Measurements from ENCODE around the gene RPEL1. TPM values are rescaled to one million over a fixed set of nuclear protein-coding genes. Genes with fewer than 3 reads are reported as not detected.
"Not testable (repeated sequence)": the region's sequence is repeated elsewhere in the genome, so short reads cannot be mapped to it uniquely, and the experiment has no call there.

The RPEL1 gene
- not detected for total RNA-seq

DNA sequence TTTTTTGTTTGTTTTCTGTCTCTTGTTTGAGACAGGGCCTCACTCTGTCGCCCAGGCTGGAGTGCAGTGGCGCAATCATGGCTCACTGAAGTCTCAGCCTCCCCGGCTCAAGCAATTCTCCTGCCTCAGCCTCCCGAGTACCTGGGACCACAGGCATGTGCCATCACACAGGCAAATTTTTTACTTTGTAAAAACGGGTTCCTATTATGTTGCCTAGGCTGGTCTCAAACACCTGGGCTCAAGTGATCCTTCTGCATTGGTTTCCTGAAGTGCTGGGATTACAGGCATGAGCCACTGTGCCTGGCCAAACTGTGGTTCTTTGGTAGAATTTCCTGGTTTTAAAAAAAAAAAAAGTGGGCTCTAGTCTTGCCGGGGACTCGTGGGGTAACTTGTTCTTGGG, at the start of gene RPEL1:
RPEL1 (plus strand) TSS at position 301 of the 400 bp plus-strand sequence. CDS start 110 bp downstream, outside the sequence.
- not testable (repeated sequence) for H3K4me3 ChIP-seq (ENCODE audit: low read depth, poor library complexity, severe bottlenecking); DNase-seq (ENCODE audit: low spot score in 2 of 2)
- WGBS, 2 donors, result 90 to 91% methylated on average over 7 of the region's 7 CpGs
- intact Hi-C loops (cut with DNase I; ENCODE audit: low total_unique reads), result loop anchor here (5.0 kb wide), 1 partner anchor 328 kb away; the partner anchor contains the start of gene CNNM2

DNA sequence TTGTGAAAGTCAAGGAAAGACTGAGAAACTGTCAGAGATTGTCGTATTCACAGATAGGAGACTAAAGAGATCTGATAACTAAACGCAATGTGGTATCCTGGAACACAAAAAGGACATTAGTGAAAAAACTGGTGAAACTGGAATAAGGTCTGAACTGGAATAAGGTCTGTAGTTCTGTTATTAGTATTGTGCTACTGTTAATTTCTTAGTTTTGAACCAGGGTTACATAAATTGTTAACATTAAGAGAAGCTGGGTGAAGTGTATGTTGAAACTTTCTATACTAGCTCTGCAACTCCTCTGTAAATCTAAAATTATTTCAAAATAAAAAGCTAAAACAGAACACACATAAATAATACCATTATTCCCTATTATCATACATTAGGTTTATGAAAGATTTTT, 49.2 kb upstream of the RPEL1 start:
- intact Hi-C loops (cut with DNase I; ENCODE audit: low total_unique reads), result no loop called here
- TF ChIP-seq, protein P1, sequence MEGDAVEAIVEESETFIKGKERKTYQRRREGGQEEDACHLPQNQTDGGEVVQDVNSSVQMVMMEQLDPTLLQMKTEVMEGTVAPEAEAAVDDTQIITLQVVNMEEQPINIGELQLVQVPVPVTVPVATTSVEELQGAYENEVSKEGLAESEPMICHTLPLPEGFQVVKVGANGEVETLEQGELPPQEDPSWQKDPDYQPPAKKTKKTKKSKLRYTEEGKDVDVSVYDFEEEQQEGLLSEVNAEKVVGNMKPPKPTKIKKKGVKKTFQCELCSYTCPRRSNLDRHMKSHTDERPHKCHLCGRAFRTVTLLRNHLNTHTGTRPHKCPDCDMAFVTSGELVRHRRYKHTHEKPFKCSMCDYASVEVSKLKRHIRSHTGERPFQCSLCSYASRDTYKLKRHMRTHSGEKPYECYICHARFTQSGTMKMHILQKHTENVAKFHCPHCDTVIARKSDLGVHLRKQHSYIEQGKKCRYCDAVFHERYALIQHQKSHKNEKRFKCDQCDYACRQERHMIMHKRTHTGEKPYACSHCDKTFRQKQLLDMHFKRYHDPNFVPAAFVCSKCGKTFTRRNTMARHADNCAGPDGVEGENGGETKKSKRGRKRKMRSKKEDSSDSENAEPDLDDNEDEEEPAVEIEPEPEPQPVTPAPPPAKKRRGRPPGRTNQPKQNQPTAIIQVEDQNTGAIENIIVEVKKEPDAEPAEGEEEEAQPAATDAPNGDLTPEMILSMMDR (IDR thresholded peaks at IDR 0.05), result no peak
- no peak for TF ChIP-seq POLR2A (IDR thresholded peaks at IDR 0.05)
- no peak for DNase-seq (ENCODE audit: low spot score in 2 of 2)
- H3K4me3 ChIP-seq (ENCODE audit: low read depth, poor library complexity, severe bottlenecking), result no peak overlapping the region
- 81 to 87% methylated on average over 2 of the region's 2 CpGs for whole genome bisulfite sequencing, 2 donors

DNA sequence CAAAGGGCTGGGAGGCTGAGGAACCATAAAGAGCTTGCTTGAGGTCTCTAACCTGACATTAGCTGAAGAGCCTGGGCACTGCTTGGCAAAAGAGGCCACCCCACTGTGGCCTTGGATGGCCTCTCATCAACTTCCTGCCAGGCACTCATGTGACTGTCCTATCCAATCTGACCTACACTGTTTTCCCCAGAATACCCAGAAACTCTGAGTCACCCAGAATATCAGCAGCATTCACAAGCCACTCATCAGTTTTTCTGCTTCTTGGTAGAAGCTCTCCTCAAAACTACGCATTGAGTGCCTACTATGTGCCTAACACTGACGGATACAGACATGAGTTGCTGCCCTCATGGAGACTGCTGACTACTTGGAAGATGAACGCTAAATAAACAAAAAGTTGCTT, 48.5 kb upstream of the RPEL1 start:
- 56% methylated on average over 3 of the region's 3 CpGs for WGBS, 2 donors
- TF ChIP-seq, protein P1 (IDR thresholded peaks at IDR 0.05), result no peak
- TF ChIP-seq POLR2A (IDR thresholded peaks at IDR 0.05), result no peak

DNA sequence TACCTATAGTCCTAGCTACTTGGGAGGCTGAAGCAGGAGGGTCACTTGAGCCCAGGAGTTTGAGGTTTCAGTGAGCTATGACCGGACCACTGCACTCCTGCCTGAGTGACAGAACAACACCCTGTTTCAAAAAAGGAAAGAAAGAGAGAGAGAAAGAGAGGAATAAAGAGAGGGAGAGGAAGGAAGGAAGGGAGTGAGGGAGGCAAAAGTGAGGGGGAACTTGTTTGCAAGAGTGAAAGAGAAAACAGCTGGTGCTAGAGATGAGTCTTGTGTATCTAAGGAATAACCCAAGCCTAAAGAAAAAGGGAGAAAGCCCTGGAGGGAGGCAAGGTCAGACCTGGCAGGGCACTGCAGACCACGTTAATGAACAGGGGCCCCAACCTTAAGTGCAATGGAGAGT, 47.8 kb upstream of the RPEL1 start:
- no peak for DNase-seq (ENCODE audit: low spot score in 2 of 2)
- 58 to 70% methylated on average over 2 of the region's 2 CpGs for WGBS, 2 donors
- TF ChIP-seq, protein P1 (IDR thresholded peaks at IDR 0.05), result no peak
- no peak for TF ChIP-seq POLR2A (IDR thresholded peaks at IDR 0.05)
- H3K4me3 ChIP-seq (ENCODE audit: low read depth, poor library complexity, severe bottlenecking), result no peak overlapping the region
- intact Hi-C loops (cut with DNase I; ENCODE audit: low total_unique reads), result no loop called here

More for the DNA sequence above, 48.5 kb upstream of the RPEL1 start:
- peak; percentile 62 to 87 for DNase-seq (ENCODE audit: low spot score in 2 of 2)
- intact Hi-C loops (cut with DNase I; ENCODE audit: low total_unique reads), result no loop called here
- no peak overlapping the region for H3K4me3 ChIP-seq (ENCODE audit: low read depth, poor library complexity, severe bottlenecking)

DNA sequence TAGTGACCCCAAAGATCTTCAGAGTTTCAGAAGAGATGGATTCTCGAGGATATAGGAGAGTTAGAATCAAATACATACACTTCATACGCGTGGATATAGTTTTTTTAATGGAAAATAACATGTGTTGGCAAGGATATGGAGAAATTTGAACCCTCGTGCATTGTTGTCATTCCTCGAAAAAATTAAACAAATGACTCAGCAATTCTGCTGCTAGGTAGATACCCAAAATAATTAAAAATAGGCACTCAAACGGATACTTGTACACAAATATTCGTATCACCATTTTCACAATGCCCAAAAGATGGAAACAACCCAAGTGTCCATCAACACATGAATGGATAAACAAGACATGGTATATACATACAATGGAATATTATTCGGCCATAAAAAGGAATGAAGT, 47.0 kb upstream of the RPEL1 start:
- H3K4me3 ChIP-seq (ENCODE audit: low read depth, poor library complexity, severe bottlenecking), result no peak overlapping the region
- intact Hi-C loops (cut with DNase I; ENCODE audit: low total_unique reads), result no loop called here
- no peak for TF ChIP-seq POLR2A (IDR thresholded peaks at IDR 0.05)
- TF ChIP-seq, protein P1 (IDR thresholded peaks at IDR 0.05), result no peak
- 90 to 93% methylated on average over 8 of the region's 8 CpGs for WGBS, 2 donors
- DNase-seq (ENCODE audit: low spot score in 2 of 2), result no peak

DNA sequence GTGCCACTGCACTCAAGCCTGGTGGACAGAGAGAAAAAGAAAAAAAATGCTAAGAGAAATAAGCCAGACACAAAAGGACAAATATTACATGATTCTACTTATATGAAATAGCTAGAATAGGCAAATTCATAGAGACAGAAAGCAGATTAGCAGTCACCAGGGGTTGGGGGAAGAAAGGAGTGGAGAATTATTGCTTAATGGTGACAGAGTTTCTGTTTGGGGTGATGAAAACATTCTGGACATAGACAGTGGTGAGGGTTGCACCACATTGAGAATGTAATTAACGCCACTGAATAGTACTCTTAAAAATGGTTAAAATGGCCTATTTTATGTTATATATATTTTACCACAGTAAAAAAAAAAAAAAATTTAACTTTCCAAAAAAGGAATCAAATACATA, 46.2 kb upstream of the RPEL1 start:
- WGBS, 2 donors, result 88 to 97% methylated on average over 1 of the region's 1 CpG
- TF ChIP-seq, protein P1 (IDR thresholded peaks at IDR 0.05), result no peak
- no peak for TF ChIP-seq POLR2A (IDR thresholded peaks at IDR 0.05)
- H3K4me3 ChIP-seq (ENCODE audit: low read depth, poor library complexity, severe bottlenecking), result no peak overlapping the region
- no peak for DNase-seq (ENCODE audit: low spot score in 2 of 2)
- intact Hi-C loops (cut with DNase I; ENCODE audit: low total_unique reads), result no loop called here
